CD4-positive, alpha-beta memory T cell (primary cell): ENCODE measurements around the gene CACNA1I. TPM values are rescaled to one million over a fixed set of nuclear protein-coding genes. Genes with fewer than 3 reads are reported as not detected.
A peak's percentile ranks its signal among the peaks of the same experiment; 100 is the strongest.
"Not testable (repeated sequence)": the region's sequence is repeated elsewhere in the genome, so short reads cannot be mapped to it uniquely, and the experiment has no call there.

Source experiments
- CTCF ChIA-PET: fragments of 350-600 bp; sonication (Branson Sonifier 250); formaldehyde crosslinking; loops from one replicate; lab custom pipeline; 2021; ENCODE audit warnings: inconsistent platforms; ENCODE audit not compliant: partially characterized antibody; lab: Charles Lee
- POLR2A ChIA-PET: fragments of 350-600 bp; sonication (Branson Sonifier 250); formaldehyde crosslinking; loops from one replicate; lab custom pipeline; 2021; ENCODE audit not compliant: partially characterized antibody; lab: Charles Lee
- DNase-seq, 5 donors: peaks; one replicate each; pipeline versions ENCODE4 v3.0.0 to v3.0.0-alpha.2; 2020 to 2022; ENCODE audit warnings: mixed read lengths in 1 of 5
- H3K27ac ChIP-seq: one replicate; pipeline ENCODE4 v1.7.0; 2013; ENCODE audit warnings: low read depth, low read length
- H3K27me3 ChIP-seq: 2 replicates; pipeline ENCODE4 v1.7.0; 2013; ENCODE audit warnings: mild to moderate bottlenecking, low read length, moderate library complexity; ENCODE audit not compliant: insufficient read depth
- H3K36me3 ChIP-seq: 2 replicates; pipeline ENCODE4 v1.7.0; 2013; ENCODE audit warnings: mild to moderate bottlenecking, low read length, moderate library complexity; ENCODE audit not compliant: insufficient read depth
- H3K4me1 ChIP-seq: 2 replicates; pipeline ENCODE4 v1.7.0; 2013; ENCODE audit warnings: mild to moderate bottlenecking, low read length, moderate library complexity; ENCODE audit not compliant: insufficient read depth
- H3K4me3 ChIP-seq, 2 donors: one replicate each; pipeline ENCODE4 v1.7.0; 2013; ENCODE audit warnings: low read length in 2 of 2, mild to moderate bottlenecking in 1 of 2
- H3K9me3 ChIP-seq, 2 donors: one replicate each; pipeline ENCODE4 v1.7.0; 2013; ENCODE audit warnings: low read length in 2 of 2, control low read depth in 1 of 2; ENCODE audit not compliant: control insufficient read depth in 1 of 2
- H3K27ac Mint-ChIP-seq, 7 donors: one replicate each; pipeline ENCODE4 v1.8.0; 2020 to 2021; ENCODE audit warnings: mixed read lengths in 7 of 7, mild to moderate bottlenecking in 6 of 7, inconsistent platforms in 3 of 7, moderate library complexity in 3 of 7
- H3K27me3 Mint-ChIP-seq, 2 donors: one replicate each; pipeline ENCODE4 v1.8.0; 2020 to 2021; ENCODE audit warnings: mixed read lengths in 2 of 2
- H3K36me3 Mint-ChIP-seq, 2 donors: one replicate each; pipeline ENCODE4 v1.8.0; 2020 to 2021; ENCODE audit warnings: mixed read lengths in 2 of 2, inconsistent platforms in 1 of 2, mild to moderate bottlenecking in 1 of 2
- H3K4me1 Mint-ChIP-seq, 4 donors: one replicate each; pipeline ENCODE4 v1.8.0; 2020 to 2021; ENCODE audit warnings: mixed read lengths in 4 of 4, mild to moderate bottlenecking in 1 of 4
- H3K4me3 Mint-ChIP-seq, 8 donors: one replicate each; pipeline ENCODE4 v1.8.0; 2020 to 2021; ENCODE audit warnings: mixed read lengths in 8 of 8, mild to moderate bottlenecking in 7 of 8, moderate library complexity in 6 of 8, inconsistent platforms in 3 of 8
- H3K9me3 Mint-ChIP-seq, 8 donors: one replicate each; pipeline ENCODE4 v1.8.0; 2020 to 2021; ENCODE audit warnings: mixed read lengths in 8 of 8, mild to moderate bottlenecking in 5 of 8, inconsistent platforms in 3 of 8, moderate library complexity in 1 of 8
- intact Hi-C: fragments of 100-400 bp; cut with micrococcal nuclease; formaldehyde crosslinking; loops from one replicate; pipeline ENCODE4 v1.15.1; 2023
- polyA plus RNA-seq, 2 donors: library from polyadenylated mRNA; unstranded; fragments of 300-500 nt; fragmentation: Illumina TruSeq; gene quantifications; one replicate each; pipeline ENCODE4 v1.2.3, GENCODE V29; 2021
- total RNA-seq, 2 experiments: library from RNA; stranded (reverse); gene quantifications; one replicate each; pipeline ENCODE4 v1.2.3, GENCODE V29; 2021

CACNA1I gene
- total RNA-seq (10 to 100 TPM; 57.8 to 58.0 TPM), polyA plus RNA-seq (1 to 10 TPM in 1 of 2 donors, under 1 TPM in 1; 0.30 to 1.6 TPM)

- intact Hi-C loops = no loop called here
- CTCF ChIA-PET = interaction anchor here (0.7 kb wide), 1 partner anchor 454 kb away, joined by 3 read pairs; no protein-coding TSS in a partner anchor
These were observed at the start of gene CACNA1I for GRCh38 chr22:39570665-39571064. Gene CACNA1I (plus strand): TSS chr22:39570753. CDS start chr22:39570753, 0 bp downstream.

GRCh38 chr22:39521106-39521885 is 49.3 kb upstream of the CACNA1I start:
- not testable (repeated sequence) for H3K27me3 Mint-ChIP-seq, H3K9me3 ChIP-seq, H3K27me3 ChIP-seq
- H3K4me1 Mint-ChIP-seq = peaks cover 30 to 70% (median 50%) of the 10 kb centered on the region in 4 donors
- Histone ChIP-seq H3K36me3 (peaks cover 32% of the 10 kb centered on the region), H3K4me1 (peaks cover 53% of the 10 kb centered on the region), H3K27ac (peak overlapping the region; percentile 85), H3K4me3 (peak overlapping the region; percentile 30 to 96)
- DNase-seq = peak in 1 of 5 donors; percentile 39
- ChIA-PET POLR2A (interaction anchor here (1.2 to 14.5 kb wide), 18 partner anchors 9 to 825 kb away, joined by 3 to 165 read pairs (median 14); partner anchors contain the start of genes ADSL, CBX6, MIEF1 and RPL3), CTCF (interaction anchor here (2.2 to 12.4 kb wide), 3 partner anchors 9 to 27 kb away, joined by 5 to 345 read pairs (median 42); no protein-coding TSS in a partner anchor)
- peak overlapping the region; percentile 92 to 99 (median 97) for H3K4me3 Mint-ChIP-seq
- peak overlapping the region; percentile 96 to 100 (median 99) for H3K27ac Mint-ChIP-seq
- peaks cover 25 to 61% of the 10 kb centered on the region in 2 donors for H3K36me3 Mint-ChIP-seq
- H3K9me3 Mint-ChIP-seq = peaks cover 0 to 13% (median 1%) of the 10 kb centered on the region in 8 donors
- intact Hi-C loops = loop anchor here (1.0 to 10.0 kb wide), 2 partner anchors 109 to 276 kb away; partner anchors contain the start of gene PDGFB

More at GRCh38 chr22:39570665-39571064, at the start of gene CACNA1I:
- H3K27ac ChIP-seq = no peak within 1 kb of the TSS
- DNase-seq = no peak
- H3K27me3 ChIP-seq = no peaks in the 10 kb centered on the region
- no peaks in the 10 kb centered on the region for H3K36me3 ChIP-seq
- H3K4me1 ChIP-seq = peaks cover 14% of the 10 kb centered on the region
- peak within 1 kb of the TSS in 1 of 7 donors; percentile 79 for H3K27ac Mint-ChIP-seq
- no peaks in the 10 kb centered on the region for H3K36me3 Mint-ChIP-seq
- H3K4me1 Mint-ChIP-seq = peaks cover 14 to 18% (median 16%) of the 10 kb centered on the region in 4 donors
- H3K9me3 Mint-ChIP-seq = peaks cover 0 to 2% (median 0%) of the 10 kb centered on the region in 8 donors
- no peak within 1 kb of the TSS for H3K4me3 Mint-ChIP-seq
- no peak within 1 kb of the TSS for H3K4me3 ChIP-seq
- POLR2A ChIA-PET = no interaction called here
- H3K27me3 Mint-ChIP-seq = no peaks in the 10 kb centered on the region
- H3K9me3 ChIP-seq = no peaks in the 10 kb centered on the region

GRCh38 chr22:39522091-39522490 is 48.5 kb upstream of the CACNA1I start:
- not testable (repeated sequence) for H3K9me3 ChIP-seq, DNase-seq, H3K27me3 ChIP-seq, H3K27me3 Mint-ChIP-seq
- Histone ChIP-seq H3K36me3 (peaks cover 32% of the 10 kb centered on the region), H3K4me3 (peak overlapping the region in 1 of 2 donors; percentile 96), H3K4me1 (peaks cover 59% of the 10 kb centered on the region), H3K27ac (peak overlapping the region; percentile 85)
- H3K36me3 Mint-ChIP-seq = peaks cover 25 to 60% of the 10 kb centered on the region in 2 donors
- H3K4me1 Mint-ChIP-seq = peaks cover 32 to 75% (median 56%) of the 10 kb centered on the region in 4 donors
- intact Hi-C loops = loop anchor here (10.0 kb wide), 1 partner anchor 277 kb away; the partner anchor contains the start of gene PDGFB
- peaks cover 0 to 13% (median 1%) of the 10 kb centered on the region in 8 donors for H3K9me3 Mint-ChIP-seq
- peak overlapping the region; percentile 92 to 99 (median 97) for H3K4me3 Mint-ChIP-seq
- ChIA-PET CTCF (interaction anchor here (2.5 to 12.4 kb wide), 2 partner anchors 12 to 28 kb away, joined by 5 to 345 read pairs; no protein-coding TSS in a partner anchor), POLR2A (interaction anchor here (0.7 to 14.5 kb wide), 17 partner anchors 8 to 720 kb away, joined by 3 to 165 read pairs (median 3); partner anchors contain the start of genes MIEF1, RPL3, RPS19BP1 and TAB1)
- H3K27ac Mint-ChIP-seq = peak overlapping the region; percentile 76 to 100 (median 98)

- POLR2A ChIA-PET = interaction anchor here (0.7 to 14.5 kb wide), 19 partner anchors 8 to 719 kb away, joined by 3 to 165 read pairs (median 3); partner anchors contain the start of genes MIEF1, RPL3, RPS19BP1 and TAB1
- Histone ChIP-seq H3K9me3 (no peaks in the 10 kb centered on the region), H3K36me3 (peaks cover 32% of the 10 kb centered on the region), H3K27me3 (no peaks in the 10 kb centered on the region), H3K4me3 (peak overlapping the region; percentile 6 to 19), H3K4me1 (peaks cover 66% of the 10 kb centered on the region), H3K27ac (peak overlapping the region; percentile 85)
- Mint-ChIP-seq H3K27ac (peak overlapping the region; percentile 84 to 100 (median 90)), H3K36me3 (peaks cover 25 to 65% of the 10 kb centered on the region in 2 donors), H3K4me1 (peaks cover 36 to 82% (median 62%) of the 10 kb centered on the region in 4 donors), H3K9me3 (peaks cover 0 to 13% (median 1%) of the 10 kb centered on the region in 8 donors), H3K27me3 (peaks cover 3 to 4% of the 10 kb centered on the region in 2 donors), H3K4me3 (peak overlapping the region; percentile 78 to 99 (median 94))
- peak in 1 of 5 donors; percentile 43 for DNase-seq
- intact Hi-C loops = loop anchor here (10.0 kb wide), 1 partner anchor 278 kb away; the partner anchor contains the start of gene PDGFB
- CTCF ChIA-PET = interaction anchor here (0.7 to 12.4 kb wide), 3 partner anchors 9 to 29 kb away, joined by 4 to 345 read pairs (median 5); no protein-coding TSS in a partner anchor
These were observed 47.8 kb upstream of the CACNA1I start for GRCh38 chr22:39522567-39523300.

GRCh38 chr22:39524089-39524752 is 46.3 kb upstream of the CACNA1I start:
- ChIA-PET CTCF (interaction anchor here (1.0 to 12.4 kb wide), 4 partner anchors 8 to 30 kb away, joined by 3 to 345 read pairs (median 5); partner anchors contain the start of gene MIEF1), POLR2A (interaction anchor here (0.7 to 14.5 kb wide), 11 partner anchors 6 to 520 kb away, joined by 3 to 165 read pairs (median 4); partner anchors contain the start of genes MIEF1, RPL3, RPS19BP1 and TAB1)
- peaks cover 75% of the 10 kb centered on the region for H3K4me1 ChIP-seq
- H3K27me3 Mint-ChIP-seq = peaks cover 3 to 4% of the 10 kb centered on the region in 2 donors
- H3K36me3 Mint-ChIP-seq = peaks cover 25 to 73% of the 10 kb centered on the region in 2 donors
- DNase-seq = no peak
- H3K4me3 Mint-ChIP-seq = peak overlapping the region in 6 of 8 donors; percentile 26 to 78 (median 58)
- H3K4me3 ChIP-seq = no peak overlapping the region
- H3K27me3 ChIP-seq = no peaks in the 10 kb centered on the region
- peaks cover 38 to 90% (median 68%) of the 10 kb centered on the region in 4 donors for H3K4me1 Mint-ChIP-seq
- H3K27ac ChIP-seq = no peak overlapping the region
- H3K9me3 Mint-ChIP-seq = peaks cover 0 to 13% (median 1%) of the 10 kb centered on the region in 8 donors
- no peaks in the 10 kb centered on the region for H3K9me3 ChIP-seq
- H3K36me3 ChIP-seq = peaks cover 41% of the 10 kb centered on the region
- H3K27ac Mint-ChIP-seq = peak overlapping the region in 5 of 7 donors; percentile 55 to 100 (median 83)
- intact Hi-C loops = loop anchor here (10.0 kb wide), 1 partner anchor 279 kb away; the partner anchor contains the start of gene PDGFB
